GM19395 (cell line): ENCODE results near the gene DIRAS2.

ENCODE experiments used
- ATAC-seq: cut with Tn5 transposase; IDR thresholded peaks from one replicate; pipeline ENCODE4 v1.9.1; 2021; ENCODE audit warnings: mild to moderate bottlenecking, moderate library complexity; ENCODE audit not compliant: unreplicated experiment

Gene DIRAS2

DNA sequence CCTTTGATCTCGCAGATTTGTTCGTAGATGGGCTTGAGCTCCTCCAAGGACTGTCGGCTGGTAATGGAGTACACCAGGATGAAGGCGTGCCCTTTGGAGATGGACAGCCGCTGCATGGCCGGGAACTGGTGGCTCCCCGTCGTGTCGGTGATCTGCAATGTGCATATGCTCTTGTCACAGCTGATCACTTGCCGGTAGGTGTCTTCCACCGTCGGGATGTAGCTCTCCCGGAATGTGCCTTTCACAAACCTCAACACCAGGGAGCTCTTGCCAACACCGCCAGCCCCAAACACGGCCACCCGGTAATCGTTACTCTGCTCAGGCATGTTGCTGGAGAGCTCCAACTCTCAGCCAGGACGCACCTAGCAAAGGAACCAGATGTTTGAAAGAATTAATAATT is 29.1 kb downstream of the DIRAS2 start:
- no peak for ATAC-seq

GRCh38 chr9:90612957-90613356 is 29.7 kb downstream of the DIRAS2 start:
- ATAC-seq, result no peak

GRCh38 chr9:90611568-90611967 is 31.1 kb downstream of the DIRAS2 start:
- no peak for ATAC-seq

- no peak for ATAC-seq
These were observed 31.5 kb downstream of the DIRAS2 start for GRCh38 chr9:90611121-90611520.

DNA sequence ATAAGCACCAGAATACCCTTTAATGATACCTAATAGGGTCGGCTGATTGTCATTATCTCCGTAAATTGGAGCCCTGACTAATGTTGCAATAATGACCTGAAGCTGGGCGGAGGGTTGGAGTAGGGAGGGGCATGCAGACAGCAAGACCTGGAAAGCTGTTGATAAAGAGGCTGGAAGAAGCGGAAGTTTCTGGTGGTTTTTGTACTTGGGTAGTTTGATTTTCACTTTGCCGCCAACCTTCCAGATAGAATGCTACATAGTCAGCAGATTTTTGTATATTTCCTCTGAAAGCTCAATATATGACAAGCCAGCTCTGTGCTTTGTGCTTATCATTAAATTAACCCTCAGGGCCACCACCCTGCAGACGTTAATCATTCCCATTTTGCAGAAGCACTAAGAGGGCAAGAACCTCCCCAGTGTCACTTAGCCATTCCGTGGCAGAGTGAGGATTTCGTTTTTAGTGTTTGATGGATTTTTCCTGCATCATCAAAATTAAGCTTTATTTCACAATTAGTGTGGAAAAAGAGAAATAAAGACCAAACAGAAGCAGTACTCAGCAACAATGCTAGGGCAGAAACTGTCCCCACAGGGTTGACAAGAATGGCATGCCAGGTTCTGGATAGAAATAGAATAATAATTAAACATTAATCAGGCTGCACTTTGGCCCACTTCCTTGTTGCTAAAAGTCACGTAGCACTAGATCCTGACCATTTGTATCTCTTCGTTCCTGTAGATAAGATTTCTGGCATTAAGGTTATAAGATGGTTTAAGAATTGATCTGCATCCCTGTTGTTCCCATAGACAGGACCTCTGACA is 34.7 kb downstream of the DIRAS2 start:
- no peak for ATAC-seq

DNA sequence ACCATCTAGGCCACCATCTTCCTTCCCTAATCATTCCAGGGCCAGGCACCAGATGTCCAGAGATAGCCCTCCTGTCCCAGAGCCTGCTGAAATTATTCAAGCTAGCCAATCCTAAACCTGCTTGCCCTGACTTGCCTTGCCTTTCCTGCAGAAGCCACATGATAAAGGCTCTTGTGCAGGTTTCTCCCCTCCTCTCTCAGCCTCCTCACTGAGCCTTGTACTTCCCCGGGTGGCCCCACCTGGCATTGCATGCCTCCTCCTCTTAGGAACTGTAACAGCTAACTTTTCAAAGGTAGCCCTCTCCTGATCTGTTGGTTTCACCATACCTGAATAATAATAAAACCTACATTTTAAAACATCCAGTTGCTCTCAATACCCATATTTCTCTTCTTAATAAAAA is 42.6 kb downstream of the DIRAS2 start:
- ATAC-seq, result no peak

DNA sequence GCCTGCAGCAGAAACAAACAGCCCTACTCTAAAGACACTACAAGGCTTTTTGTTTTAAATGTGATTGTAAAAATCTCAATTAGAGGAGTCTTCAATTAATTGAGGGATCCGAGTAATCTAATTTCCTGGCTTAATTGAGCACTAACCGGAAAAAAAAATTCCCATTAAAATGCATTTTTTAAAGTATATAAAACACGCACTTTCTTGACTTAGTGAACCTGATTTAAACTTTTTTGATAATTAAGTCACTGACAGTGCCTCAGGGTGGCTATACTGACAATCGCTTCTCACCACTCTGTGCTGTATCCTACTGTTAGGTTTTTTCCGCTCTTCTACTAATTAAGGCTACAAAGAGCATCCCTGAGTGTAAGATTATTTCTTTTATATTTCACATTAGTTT is 44.4 kb downstream of the DIRAS2 start:
- no peak for ATAC-seq

DNA sequence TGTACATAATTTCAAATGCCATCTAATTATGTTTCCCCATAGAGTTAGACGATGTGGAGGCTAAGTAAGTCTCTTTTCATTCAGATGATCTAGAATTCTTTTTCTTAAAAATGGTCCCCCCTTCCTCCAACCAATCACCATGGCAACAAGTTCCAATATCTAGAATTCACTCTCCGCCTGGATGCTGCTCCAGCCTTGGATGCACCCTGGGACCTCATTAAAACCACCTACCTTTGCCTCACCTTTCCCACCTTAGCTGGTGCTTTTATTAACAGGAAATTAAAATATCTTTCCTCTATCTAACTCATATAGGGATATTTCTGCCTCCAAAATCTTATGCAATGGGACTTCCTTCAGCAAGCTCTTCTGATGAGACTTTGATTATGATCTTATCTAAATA is 49.0 kb downstream of the DIRAS2 start:
- ATAC-seq, result no peak

DNA sequence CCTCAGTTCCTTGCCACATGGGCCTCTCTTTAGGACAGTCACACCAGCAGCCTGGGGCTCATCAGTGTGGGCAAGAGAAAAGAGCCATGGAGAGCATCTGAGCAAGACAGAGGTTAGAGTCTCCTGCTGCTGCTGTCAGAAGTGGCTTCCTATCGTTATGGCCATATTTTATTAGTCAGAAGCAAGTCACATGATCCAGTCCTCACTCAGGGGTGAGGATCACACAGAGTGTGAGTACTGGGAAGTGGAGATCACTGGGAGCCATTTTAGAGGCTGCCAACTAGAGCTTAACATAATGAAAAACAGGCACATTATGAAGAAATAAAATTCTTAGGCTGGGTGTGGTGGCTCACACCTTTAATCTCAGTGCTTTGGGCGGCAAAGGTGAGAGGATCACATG is 62.0 kb downstream of the DIRAS2 start:
- no peak for ATAC-seq

DNA sequence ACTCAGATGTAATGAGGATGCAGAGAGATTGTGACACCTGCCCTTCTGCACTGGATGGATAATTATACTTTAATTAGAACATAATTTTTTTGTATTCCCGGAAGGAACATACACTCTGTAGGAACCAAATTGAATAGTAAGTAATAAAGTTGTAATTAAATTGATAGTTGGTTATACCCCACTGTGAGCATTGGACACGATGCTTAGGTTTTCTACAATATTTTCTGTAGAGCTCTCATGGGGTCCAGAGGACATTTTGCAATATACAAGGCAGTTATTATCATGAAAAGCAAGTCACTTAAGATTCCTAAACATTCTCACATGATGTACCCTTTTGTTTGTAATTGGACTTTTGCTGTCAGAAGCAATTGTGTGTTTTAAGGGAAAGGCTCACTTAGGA is 63.4 kb downstream of the DIRAS2 start:
- no peak for ATAC-seq

DNA sequence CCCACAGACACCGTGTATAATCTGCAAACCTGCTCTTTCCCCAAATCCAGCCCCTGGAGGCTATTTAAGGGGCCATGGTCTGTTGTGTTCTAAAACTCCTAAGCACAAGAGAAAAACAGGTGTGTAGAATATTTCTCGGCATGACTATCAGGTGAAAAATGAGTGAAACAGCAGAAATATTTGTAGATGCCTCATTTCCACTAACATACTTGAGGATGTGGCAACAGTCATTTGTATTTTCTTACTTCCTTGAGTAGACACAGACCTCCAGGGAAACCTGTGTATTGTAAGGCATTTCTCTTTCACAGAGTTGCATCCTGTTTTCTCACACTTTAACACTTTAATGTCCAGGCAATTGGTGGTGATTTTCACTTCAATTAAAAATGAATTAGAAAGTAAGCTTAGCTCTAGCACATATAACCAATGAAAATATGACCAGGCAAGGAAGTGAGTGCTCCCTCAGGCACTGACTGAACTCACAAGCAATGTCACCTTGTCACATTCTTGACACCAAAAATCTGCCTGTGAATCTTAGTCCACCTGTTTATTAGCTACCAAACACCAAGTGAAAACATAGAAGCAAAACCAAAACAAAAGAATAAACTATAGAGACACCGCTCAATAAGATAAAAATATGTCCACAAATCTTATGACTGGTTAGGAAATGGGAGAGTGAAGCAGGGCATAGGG is 64.4 kb downstream of the DIRAS2 start:
- no peak for ATAC-seq

DNA sequence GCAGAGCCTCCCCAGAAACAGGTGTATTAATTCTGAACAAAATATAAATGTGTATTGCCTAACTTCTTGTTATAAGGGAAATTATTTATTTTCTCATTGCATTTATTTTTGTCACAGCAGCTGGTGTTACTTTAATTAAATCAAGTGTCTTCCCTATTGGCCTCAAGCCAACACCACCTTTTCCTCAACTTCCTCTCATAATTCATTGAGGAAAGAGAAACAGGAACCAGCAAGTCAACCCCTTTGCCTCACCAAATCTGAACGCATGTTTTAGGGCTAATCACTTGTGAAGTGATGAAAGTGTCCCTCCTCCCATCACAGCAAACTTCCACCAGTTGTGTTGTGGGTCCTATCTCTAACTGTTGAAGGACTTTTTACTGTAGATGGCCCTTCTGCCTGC is 73.1 kb downstream of the DIRAS2 start:
- ATAC-seq, result no peak

DNA sequence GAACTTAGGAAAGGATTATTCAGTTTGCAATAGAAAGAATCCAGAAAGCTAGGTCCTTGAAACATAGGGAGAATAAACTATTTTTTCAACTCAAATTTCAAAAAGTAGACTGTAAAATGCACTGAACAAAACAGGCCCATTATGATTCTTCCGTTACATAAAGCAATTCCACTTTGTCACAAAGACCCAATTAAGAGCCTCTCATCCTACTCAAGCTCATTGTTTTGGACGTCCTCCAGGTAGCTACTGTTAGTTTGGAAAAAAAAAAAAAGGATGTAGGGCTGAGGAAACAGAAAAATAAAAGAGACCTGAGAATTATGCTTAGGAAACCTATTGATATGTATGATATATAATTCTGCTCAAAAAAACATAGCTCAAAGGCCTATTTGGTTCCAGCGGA is 74.0 kb downstream of the DIRAS2 start:
- ATAC-seq, result no peak

GRCh38 chr9:90562229-90562628 is 80.4 kb downstream of the DIRAS2 start:
- ATAC-seq, result no peak
